ENCODE measurements around the gene EXOC7.

EXOC7 gene

DNA sequence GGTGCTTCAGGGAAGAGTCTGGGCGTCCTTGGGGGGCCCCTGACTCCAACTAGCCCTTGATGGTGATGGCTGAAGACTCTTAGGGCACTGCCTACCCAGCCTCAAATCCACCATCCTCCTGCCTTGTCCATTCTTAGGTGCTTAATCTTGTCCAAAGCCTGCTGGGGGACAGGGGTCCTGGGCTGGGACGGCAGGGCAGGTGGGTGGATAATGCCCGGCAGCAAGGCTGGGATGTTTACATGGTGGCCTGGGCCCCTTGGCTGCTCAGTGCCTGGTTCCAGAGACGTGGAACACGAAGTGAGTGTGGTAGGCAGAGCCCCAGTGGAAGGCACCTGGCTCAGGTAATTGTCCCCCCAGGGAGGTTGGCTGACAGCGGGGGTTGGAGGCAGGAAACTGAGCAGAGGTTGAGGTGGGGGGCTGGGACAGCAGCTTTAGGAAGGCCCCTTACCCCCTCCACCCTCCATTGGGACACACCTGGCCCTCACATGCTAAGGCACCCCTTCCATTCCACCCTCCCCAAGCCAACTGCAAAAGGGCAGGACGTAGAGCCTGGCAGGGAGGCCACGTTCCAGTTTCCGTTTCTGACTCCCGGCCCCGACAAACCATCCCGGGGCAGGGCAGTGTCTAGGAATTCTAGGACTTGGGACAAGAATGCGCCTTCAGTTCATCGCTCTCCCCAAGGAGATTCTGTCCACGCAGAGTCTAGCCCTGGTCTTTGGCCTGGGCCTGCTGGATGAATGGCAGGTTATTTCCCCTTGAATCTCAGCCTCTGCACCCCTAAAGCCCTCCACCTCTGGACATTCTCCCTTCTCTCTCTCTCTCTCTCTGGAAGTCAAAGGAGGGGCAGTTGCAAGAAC lies 35.5 kb upstream of the EXOC7 start:
- no peak for DNase-seq (ENCODE audit: low read depth)

- no peak for DNase-seq (ENCODE audit: low read depth)
Observed at GRCh38 chr17:76138234-76138895, 34.8 kb upstream of the EXOC7 start.

- no peak for DNase-seq (ENCODE audit: low read depth)
Observed at GRCh38 chr17:76137351-76138233, 34.0 kb upstream of the EXOC7 start.

DNA sequence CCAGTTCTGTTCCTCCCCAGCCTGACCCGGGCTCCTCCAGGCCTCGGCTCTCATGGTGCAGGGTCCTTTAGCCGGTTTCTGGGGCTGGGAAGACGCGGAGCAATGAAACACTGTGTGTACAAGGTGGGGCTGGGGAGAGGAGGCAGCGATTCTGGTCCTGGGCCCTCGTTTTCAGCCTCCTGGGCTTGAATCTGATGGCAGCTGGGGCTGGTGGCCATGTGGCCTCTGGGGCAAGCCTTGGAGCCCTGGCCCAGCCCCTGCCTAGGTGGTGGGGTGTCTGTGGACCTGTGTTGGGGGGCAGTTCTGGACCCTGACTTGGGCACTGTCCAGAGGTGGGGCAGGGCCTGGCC lies 33.4 kb upstream of the EXOC7 start:
- no peak for DNase-seq (ENCODE audit: low read depth)

DNA sequence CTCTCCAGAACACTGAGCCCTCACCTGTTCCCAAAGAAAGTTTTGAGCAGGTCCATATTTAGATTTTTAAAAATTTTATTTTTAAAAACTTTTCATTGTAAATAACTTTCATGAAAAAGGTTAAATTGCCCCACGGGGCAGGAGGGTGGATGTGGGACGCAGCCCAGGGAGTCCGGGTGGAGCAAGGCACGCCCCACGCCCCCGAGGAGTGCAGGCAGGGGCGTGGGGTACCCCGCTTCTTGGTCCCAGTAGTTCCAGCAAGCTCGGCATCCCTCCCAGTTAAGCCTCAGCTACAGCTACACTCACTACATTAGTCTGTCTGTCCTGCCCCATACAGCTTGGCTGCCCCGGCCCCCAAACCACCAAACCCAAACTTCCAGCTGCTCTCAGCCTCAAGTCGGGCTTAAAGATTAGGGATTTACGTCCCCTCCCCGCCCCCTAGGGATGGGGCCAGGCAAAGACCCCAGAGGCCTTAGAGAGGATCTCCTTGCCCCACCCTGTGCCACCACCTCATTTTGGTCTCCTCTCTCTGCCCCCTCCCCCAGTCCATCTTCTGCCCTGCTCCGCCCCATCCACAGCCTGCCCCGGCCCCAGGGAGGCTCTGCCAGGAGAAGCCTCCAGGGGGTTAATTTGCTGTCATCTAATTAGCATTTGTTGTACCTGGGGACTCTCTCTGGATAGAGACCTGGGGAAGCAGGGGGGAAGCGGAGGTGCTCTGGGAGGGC lies 32.9 kb upstream of the EXOC7 start:
- no peak for DNase-seq (ENCODE audit: low read depth)

DNA sequence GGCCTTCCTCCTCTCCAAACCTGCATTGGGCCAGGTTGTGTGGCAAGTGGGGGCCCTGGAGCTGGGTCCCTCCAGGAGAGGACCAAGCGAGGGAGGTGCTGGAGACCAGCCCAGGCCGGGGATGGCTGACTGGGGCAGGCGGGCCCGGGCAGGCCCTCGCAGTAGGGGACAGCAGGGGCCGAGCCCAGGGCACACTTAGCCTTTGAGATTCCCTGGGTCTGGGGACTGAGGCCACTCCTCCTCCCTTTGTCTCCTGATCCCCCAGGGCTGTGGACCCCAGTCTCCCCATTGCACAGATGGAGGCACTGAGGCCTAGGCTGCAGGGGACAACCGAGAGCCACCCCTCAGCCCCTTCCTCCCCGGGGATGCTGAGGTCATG lies 32.2 kb upstream of the EXOC7 start:
- DNase-seq (ENCODE audit: low read depth) = no peak

DNA sequence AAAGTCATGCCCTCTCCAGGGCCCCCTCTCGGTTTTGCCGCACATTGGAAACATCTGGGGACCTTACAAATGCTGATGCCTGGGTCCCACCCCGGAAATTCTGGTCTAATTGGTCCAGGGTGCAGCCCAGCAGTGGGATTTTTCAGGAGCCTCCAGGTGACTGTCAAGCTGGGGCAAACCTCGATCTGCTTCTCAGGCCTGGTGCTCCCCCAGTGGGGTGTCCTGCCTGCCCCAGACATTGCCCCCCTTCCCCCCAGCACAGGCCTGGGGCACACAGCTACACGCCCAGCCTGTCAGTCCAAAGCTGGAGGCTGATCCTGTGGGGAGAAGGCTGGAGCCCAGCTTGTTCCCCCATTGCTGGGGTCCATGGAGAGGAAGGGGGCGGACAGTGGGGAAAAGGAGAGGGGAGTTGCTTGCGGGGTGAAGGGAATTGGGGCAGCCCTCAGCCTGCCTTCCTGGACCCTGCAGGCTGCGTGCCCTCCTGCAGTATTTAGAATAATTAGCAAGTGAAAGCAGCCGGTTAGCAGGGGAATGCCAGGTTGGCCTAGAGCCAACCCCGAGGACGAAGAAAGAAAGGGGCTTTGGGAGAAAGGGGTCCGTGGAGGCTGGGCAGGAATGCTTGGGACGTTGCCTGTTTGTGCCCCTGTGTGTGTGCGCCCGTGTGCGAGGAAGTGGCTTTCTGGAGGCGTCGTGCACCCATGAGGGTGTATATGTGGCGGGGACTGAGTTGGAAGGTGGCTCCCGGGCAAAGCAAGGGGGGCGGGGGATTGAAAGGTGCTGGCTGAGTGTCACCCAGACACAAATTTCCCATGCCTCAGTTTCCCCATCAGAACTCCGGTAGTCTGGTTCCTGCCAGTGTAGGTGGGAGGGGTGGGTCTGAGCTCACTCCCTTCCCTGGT lies 31.6 kb upstream of the EXOC7 start:
- DNase-seq (ENCODE audit: low read depth) = no peak

DNA sequence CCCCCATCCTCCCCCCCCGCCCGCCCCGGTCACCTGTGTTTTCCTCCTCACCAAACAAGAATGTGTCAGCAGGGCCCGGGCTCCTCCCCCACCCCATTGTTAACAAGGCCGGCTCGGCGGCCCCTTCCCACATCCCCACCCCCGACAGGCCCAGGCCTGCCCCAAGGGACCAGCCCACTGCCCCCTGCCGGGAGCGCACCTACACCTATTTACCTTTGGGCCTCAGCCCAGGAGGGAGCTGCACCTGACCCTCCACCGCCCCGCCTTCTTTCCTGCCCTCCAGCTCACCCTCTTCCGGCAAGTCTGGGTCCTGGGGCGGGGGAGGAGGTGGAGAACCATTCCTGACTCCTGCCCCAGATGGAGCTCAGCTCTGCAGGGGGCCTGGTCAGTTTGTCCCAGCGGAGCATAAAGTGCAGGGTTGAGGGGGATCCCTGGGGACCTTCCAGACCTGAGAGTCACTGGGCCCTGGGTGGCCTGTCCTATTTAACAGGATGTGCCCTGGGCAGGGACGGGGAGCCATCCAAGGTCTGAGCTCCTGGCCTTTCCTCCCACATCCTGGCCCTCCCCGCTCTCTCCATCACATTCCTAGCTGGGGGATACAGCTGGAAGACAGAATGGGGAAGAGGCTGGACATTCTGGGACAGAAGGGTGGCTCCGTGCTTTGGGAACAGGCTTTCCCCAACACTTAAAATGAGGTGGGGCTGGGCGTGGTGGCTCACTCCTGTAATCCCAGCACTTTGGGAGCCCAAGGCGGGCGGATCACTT lies 29.2 kb upstream of the EXOC7 start:
- no peak for DNase-seq (ENCODE audit: low read depth)

DNA sequence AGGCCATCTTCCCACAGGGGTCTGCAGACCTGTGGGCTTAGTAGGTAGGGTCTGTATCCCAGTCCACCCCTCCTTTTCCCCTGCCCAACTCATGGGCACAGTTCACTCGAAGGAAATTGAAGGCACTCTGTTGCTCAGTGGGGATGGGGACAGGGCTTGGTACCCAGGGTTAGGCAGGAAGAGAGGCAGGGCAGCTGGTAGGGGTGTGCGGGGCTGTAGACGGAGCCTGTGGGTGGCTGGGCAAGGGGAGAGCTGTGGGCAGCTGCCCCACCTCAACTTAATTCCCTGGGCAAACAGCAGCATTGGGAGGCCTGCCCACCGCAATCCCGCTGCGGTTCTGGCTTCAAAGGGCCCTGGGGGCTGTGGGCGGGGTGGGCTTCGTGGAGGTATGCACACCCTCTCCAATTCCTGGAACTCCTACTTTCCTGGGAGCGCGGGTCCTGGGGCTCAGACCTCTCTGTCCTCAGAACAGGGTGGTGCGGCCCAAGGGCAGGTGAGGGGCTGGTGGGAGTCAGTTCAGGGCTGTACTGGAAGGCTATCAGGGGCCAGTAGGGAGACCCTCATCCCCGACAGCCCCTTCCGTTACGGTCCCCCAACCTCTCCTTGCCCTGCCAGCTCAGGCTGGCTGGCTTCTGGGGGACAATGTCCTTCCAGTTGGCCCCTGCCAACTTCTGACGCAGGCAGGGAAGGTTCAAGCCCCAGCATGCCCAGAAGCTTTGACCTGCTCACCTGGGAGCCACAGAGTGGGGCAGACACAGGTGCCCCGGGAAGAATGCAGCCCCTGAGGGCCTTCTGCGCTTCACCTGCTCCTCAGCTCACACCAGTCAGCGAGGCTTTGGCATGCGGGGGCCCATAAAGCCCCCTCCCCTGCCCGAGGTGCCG lies 28.3 kb upstream of the EXOC7 start:
- DNase-seq (ENCODE audit: low read depth) = no peak

GRCh38 chr17:76131051-76131691 lies 27.6 kb upstream of the EXOC7 start:
- no peak for DNase-seq (ENCODE audit: low read depth)

DNA sequence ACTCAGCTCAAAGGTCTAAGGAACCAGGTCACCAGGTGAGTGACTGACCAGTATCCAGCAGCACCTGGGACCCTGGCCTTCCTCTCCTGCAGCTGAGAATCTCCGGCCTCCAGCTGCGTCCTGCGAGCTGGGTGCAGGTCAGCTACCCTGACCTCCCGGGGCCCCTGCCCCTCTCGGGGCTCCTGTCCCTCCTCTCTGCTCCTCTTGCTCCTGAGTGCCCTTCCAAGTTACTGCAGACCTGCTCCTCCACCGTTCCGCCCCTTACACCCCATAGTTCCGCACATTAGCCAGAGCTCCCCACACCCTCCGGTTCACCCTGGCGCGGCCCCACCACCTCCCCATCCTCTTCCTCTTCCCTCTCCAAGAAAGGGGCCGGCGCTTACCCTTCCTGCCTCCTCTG lies 26.9 kb upstream of the EXOC7 start:
- no peak for DNase-seq (ENCODE audit: low read depth)

DNA sequence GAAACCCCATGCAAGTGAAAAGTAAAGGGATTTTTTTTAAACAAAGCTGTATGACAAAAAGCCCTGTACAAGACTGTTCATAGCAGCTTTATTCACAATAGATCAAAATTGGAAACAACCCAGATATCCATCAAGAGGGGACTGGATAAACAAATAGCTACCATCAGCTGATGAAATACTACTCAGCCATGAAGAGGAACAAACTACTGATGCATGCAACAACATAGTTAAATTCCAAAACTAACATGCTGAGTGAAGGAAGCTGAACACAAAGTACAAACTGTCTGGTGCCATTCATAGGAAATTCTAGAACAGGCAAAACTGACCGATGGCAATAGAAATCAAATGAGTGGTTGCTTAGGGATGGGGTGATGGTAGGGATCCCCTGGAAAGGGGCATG lies 22.3 kb upstream of the EXOC7 start:
- no peak for DNase-seq (ENCODE audit: low read depth)

- no peak for DNase-seq (ENCODE audit: low read depth)
Observed at GRCh38 chr17:76125391-76125675, 21.7 kb upstream of the EXOC7 start.

- DNase-seq (ENCODE audit: low read depth) = no peak
Observed at GRCh38 chr17:76124582-76125390, 21.2 kb upstream of the EXOC7 start.

DNA sequence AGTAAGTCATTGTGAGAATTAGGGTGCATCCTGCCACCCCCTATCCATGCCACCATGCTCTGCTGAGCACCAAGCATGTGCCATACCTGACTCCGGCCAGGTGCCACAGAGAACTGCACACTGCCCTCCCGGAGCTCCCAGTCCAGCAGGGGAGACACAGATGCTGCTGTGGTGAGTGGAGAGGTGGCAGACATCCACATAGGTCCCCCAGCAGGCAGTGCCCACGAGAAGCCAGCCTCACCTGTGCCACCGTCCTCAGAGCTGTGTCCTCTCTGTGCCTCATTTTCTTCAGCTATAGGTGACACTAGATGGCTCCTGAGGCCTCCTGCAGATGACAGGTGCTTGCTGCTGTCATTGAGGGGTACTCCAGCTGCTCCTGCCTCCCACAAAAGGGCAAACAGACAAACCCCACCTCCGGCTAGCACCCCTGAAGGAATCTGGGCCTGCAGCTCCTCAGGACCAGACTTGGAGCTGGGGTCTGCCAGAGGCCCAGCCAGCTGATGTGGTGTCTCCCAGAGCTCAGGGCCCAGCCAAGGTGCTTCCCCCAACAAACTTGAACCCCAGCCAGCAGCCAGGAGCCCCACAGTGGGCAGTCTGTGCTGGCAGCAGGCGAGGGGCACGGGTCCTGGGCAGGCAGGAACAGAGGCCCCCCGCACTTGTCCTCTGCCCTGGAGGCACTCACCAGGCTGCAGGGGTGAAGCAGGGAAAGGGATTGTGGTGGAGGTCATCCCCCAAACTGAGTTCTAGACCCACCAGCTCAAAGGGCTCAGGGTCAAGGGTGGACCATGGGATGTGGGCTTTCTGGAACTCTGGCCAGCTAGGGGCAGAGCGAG lies 20.4 kb upstream of the EXOC7 start:
- DNase-seq (ENCODE audit: low read depth) = no peak

DNA sequence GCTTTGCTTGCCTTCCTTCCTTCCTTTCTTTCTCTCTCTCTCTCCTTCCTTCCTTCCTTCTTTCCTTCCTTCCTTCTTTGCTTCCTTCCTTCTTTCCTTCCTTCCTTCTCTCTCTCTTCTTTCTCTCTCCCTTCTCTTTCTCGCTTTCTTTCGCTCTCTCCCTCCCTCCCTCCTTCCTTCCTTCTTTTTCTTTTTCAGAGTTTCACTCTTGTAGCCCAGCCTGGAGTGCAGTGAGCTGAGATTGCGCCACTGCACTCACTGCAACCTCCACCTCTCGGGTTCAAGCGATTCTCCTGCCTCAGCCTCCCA lies 19.6 kb upstream of the EXOC7 start:
- no peak for DNase-seq (ENCODE audit: low read depth)

DNA sequence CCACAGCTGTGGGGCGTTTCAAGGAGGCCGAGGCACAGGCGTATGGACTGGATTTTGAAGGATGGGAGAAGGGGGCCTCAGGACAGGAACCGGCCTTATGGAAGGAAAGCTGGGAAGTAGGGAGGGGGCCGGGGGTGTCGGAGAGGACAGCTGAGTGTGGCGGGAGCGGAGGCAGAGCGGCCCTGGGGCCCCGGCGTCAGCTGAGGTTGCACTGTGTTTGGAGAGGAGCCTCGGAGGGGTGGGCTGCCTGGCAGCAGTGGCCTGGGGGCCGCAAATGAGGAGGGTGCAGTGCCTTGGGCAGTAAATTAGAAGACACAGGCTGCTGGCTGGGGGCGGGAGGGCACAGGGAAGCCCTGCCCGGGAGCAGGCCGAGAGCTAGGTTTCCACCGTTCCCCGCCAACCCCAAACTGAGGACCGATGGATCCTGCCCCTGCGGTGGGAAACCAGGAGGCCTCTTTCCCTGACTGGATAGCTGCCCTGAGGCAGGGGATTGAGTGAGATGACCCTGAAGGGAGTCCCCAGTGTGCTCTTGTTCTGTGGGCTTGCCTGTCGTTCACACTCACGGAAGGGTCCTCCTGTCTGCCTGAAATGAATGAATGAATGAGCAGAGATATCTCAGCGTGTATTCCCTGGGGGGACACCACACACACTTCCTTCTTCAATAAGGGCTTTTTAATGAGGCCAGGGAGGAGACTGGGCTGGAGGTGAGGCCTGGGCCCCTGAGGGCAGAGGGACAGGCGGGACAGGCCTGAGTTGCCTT lies 19.0 kb upstream of the EXOC7 start:
- DNase-seq (ENCODE audit: low read depth) = no peak

Data from HS-27A (cell line).